Neural crest cell (in vitro differentiated cells): ENCODE data around the gene ZNF423. TPM values are rescaled to one million over a fixed set of nuclear protein-coding genes. Genes with fewer than 3 reads are reported as not detected.
"Not testable (repeated sequence)": the region's sequence is repeated elsewhere in the genome, so short reads cannot be mapped to it uniquely, and the experiment has no call there.

ENCODE experiments used
- DNase-seq: peaks from one replicate; pipeline ENCODE4 v3.0.0; 2021; ENCODE audit warnings: low read depth, mixed read lengths, low spot score
- H3K27ac Mint-ChIP-seq: one replicate; pipeline ENCODE4 v1.8.0; 2021; ENCODE audit warnings: mild to moderate bottlenecking, mixed read lengths; ENCODE audit not compliant: unreplicated experiment
- H3K27me3 Mint-ChIP-seq: 2 replicates; pipeline ENCODE4 v1.8.0; 2021; ENCODE audit warnings: low read depth, mild to moderate bottlenecking, mixed read lengths
- H3K36me3 Mint-ChIP-seq: 2 replicates; pipeline ENCODE4 v1.8.0; 2021; ENCODE audit warnings: low read depth, mild to moderate bottlenecking, mixed read lengths
- H3K4me1 Mint-ChIP-seq: 2 replicates; pipeline ENCODE4 v1.8.0; 2021; ENCODE audit warnings: mixed read lengths
- H3K4me3 Mint-ChIP-seq: one replicate; pipeline ENCODE4 v1.8.0; 2021; ENCODE audit warnings: mild to moderate bottlenecking, mixed read lengths
- H3K9me3 Mint-ChIP-seq: 2 replicates; pipeline ENCODE4 v1.8.0; 2021; ENCODE audit warnings: mixed read lengths
- total RNA-seq: library from RNA; stranded (reverse); gene quantifications from 2 replicates; pipeline ENCODE4 v1.2.1, GENCODE V29; 2021
- TF ChIP-seq, protein P1 (sequence below): fragments of 200-600 bp; sonication (generic); conservative IDR thresholded peaks from 2 replicates; pipeline ENCODE4 v1.5.0; 2021; ENCODE audit warnings: antibody characterized with exemption, mild to moderate bottlenecking

The ZNF423 gene
- total RNA-seq, 1 donor from 2014 or later, result 55.4 TPM

GRCh38 chr16:49684696-49685095, 171.2 kb downstream of the ZNF423 start:
- H3K27me3 Mint-ChIP-seq, result no peaks in the 10 kb centered on the region
- H3K4me3 Mint-ChIP-seq, result no peak overlapping the region
- peaks cover 14% of the 10 kb centered on the region for H3K36me3 Mint-ChIP-seq
- TF ChIP-seq, protein P1, sequence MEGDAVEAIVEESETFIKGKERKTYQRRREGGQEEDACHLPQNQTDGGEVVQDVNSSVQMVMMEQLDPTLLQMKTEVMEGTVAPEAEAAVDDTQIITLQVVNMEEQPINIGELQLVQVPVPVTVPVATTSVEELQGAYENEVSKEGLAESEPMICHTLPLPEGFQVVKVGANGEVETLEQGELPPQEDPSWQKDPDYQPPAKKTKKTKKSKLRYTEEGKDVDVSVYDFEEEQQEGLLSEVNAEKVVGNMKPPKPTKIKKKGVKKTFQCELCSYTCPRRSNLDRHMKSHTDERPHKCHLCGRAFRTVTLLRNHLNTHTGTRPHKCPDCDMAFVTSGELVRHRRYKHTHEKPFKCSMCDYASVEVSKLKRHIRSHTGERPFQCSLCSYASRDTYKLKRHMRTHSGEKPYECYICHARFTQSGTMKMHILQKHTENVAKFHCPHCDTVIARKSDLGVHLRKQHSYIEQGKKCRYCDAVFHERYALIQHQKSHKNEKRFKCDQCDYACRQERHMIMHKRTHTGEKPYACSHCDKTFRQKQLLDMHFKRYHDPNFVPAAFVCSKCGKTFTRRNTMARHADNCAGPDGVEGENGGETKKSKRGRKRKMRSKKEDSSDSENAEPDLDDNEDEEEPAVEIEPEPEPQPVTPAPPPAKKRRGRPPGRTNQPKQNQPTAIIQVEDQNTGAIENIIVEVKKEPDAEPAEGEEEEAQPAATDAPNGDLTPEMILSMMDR, result no peak
- peaks cover 2% of the 10 kb centered on the region for H3K9me3 Mint-ChIP-seq
- no peak overlapping the region for H3K27ac Mint-ChIP-seq
- peaks cover 29% of the 10 kb centered on the region for H3K4me1 Mint-ChIP-seq
- no peak for DNase-seq

DNA sequence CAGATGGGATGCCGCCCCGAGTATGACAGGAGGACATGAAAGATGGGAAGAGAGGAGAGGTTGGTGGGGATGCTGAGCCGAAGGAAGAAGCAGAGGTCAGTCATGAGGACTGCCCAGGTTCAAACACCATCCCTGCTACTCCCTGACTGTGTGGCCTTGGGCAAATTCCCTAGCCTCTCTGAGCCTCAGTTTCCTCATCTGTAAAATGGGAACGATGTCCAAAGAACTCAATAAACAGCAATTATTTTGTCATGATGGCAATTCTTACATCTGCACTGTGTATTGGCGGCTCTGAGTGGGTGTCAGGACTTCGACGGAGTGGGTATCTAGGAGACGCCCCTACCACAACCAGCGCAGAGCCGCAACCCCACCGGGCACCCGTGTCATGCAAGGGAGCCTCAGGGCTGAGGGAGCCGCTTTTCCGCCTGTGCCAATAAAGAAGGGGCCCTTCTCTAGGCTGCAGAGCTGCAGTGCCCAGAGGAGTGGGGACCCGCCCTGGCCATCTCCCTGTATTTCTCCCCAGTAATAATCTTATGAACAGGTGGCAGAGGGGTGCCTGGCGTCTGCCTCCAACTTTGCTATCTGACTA, 173.2 kb downstream of the ZNF423 start:
- TF ChIP-seq, protein P1, result no peak
- Mint-ChIP-seq H3K36me3 (peaks cover 15% of the 10 kb centered on the region), H3K4me1 (peaks cover 20% of the 10 kb centered on the region), H3K27ac (no peak overlapping the region), H3K27me3 (no peaks in the 10 kb centered on the region), H3K9me3 (peaks cover 2% of the 10 kb centered on the region), H3K4me3 (no peak overlapping the region)
- DNase-seq, result no peak

DNA sequence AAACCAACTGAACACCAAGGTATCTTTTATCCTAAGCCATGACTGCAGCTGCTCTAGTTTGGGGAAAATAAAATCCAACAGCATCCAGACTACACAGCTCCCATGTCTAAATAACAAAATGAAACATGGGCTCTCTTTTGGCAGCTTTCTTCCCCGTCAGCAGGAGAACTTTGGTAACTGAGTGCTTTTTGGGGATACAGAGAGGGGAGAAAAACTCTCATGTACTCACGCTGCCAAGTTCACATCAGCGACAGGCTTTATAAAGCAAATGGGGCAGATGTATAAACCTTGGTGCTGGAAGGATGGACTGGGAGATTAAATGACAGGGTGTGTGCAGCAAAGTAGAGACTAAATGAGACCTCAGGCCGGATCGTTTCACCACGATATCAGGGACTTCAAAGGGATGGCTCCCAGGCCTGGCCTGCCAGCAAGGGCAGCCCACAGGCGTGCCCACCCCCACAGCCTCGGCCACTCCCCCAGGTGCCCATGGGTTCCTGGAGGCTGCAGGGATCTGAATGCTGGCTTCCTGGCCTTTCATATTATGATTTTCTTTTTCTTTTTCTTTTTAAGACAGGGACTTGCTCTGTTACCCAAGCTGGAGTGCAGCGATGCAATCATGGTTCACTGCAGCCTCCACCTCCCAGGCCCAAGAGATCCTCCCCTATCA, 174.6 kb downstream of the ZNF423 start:
- TF ChIP-seq, protein P1, result no peak
- H3K36me3 Mint-ChIP-seq, result peaks cover 15% of the 10 kb centered on the region
- peaks cover 15% of the 10 kb centered on the region for H3K4me1 Mint-ChIP-seq
- H3K27me3 Mint-ChIP-seq, result no peaks in the 10 kb centered on the region
- no peak overlapping the region for H3K4me3 Mint-ChIP-seq
- no peak for DNase-seq
- H3K27ac Mint-ChIP-seq, result peak overlapping the region; percentile 73
- peaks cover 2% of the 10 kb centered on the region for H3K9me3 Mint-ChIP-seq

DNA sequence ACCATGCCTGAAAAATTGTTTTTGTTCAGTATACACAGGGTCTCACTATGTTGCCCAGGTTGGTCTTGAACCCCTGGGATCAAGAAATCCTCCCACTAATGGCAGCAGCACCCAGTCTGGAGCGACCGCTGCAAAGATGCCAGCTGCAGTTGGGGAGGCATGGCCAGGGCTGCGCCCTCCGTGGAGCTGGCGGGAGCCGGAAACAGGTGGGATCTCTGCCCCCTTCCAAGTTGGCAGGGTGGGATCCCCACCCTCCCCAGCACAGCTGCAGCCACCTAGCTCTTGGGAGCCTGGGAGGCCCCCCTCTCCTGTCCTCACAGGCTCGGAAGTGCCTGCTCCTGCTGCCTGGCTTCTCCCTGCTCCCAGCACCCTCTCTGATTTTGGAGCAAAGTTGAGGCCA, 176.8 kb downstream of the ZNF423 start:
- TF ChIP-seq, protein P1, result no peak
- DNase-seq, result no peak
- Mint-ChIP-seq H3K27ac (no peak overlapping the region), H3K36me3 (peaks cover 11% of the 10 kb centered on the region), H3K4me1 (peaks cover 24% of the 10 kb centered on the region), H3K4me3 (no peak overlapping the region), H3K9me3 (peaks cover 2% of the 10 kb centered on the region), H3K27me3 (no peaks in the 10 kb centered on the region)

DNA sequence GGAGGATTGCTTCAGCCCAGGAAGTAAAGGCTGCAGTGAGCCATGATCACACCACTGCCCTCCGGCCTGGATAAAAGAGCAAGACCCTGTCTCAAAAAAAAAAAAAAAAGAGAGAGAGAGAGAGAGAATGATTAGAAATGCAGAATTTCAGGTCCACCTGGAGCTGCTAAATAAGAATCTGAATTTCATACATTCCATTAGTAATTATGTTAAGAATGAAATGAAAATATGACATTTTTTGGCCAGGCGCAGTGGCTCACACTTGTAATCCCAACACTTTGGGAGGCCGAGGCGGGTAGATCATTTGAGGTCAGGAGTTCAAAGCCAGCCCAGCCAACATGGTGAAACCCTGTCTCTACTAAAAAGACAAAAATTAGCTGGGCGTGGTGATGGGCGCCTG, 178.3 kb downstream of the ZNF423 start:
- Mint-ChIP-seq H3K36me3 (peaks cover 14% of the 10 kb centered on the region), H3K4me1 (peaks cover 19% of the 10 kb centered on the region), H3K27ac (peak overlapping the region; percentile 19)
- DNase-seq, H3K4me3 Mint-ChIP-seq, H3K9me3 Mint-ChIP-seq, H3K27me3 Mint-ChIP-seq: not testable (repeated sequence)

GRCh38 chr16:49675413-49675812, 180.5 kb downstream of the ZNF423 start:
- H3K9me3 Mint-ChIP-seq, result peaks cover 2% of the 10 kb centered on the region
- no peak overlapping the region for H3K27ac Mint-ChIP-seq
- H3K27me3 Mint-ChIP-seq, result no peaks in the 10 kb centered on the region
- peaks cover 19% of the 10 kb centered on the region for H3K4me1 Mint-ChIP-seq
- TF ChIP-seq, protein P1, result no peak
- peaks cover 14% of the 10 kb centered on the region for H3K36me3 Mint-ChIP-seq
- H3K4me3 Mint-ChIP-seq, result no peak overlapping the region
- no peak for DNase-seq
